Spleen (tissue), 11 donors: ENCODE results near the gene ADPRH. TPM values are rescaled to one million over a fixed set of nuclear protein-coding genes. Genes with fewer than 3 reads are reported as not detected.

Source experiments
- DNase-seq: peaks from one replicate; pipeline ENCODE4 v3.0.0-alpha.2; 2020
- H3K27ac ChIP-seq, 8 donors: fragments of 200-600 bp; sonication (generic) in 7 of 8; 1 replicate in 4 of 8; 2 replicates in 4 of 8; pipeline versions ENCODE4 v1.5.0 to v1.8.0; 2016 to 2021; ENCODE audit warnings: inconsistent platforms in 4 of 8, mild to moderate bottlenecking in 4 of 8, moderate library complexity in 1 of 8
- H3K27me3 ChIP-seq, 7 donors: fragments of 200-600 bp; sonication (generic) in 6 of 7; replicated peaks in 1 of 7; 1 replicate in 4 of 7; 2 replicates in 3 of 7; pipeline versions ENCODE4 v1.5.0 to v1.8.0; 2016 to 2021; ENCODE audit warnings: inconsistent platforms in 3 of 7, mild to moderate bottlenecking in 1 of 7
- H3K36me3 ChIP-seq, 6 donors: fragments of 200-600 bp; sonication (generic) in 5 of 6; 1 replicate in 4 of 6; 2 replicates in 2 of 6; pipeline versions ENCODE4 v1.5.0 to v1.8.0; 2016 to 2021; ENCODE audit warnings: inconsistent platforms in 2 of 6
- H3K4me1 ChIP-seq, 6 donors: fragments of 200-600 bp; sonication (generic) in 5 of 6; 1 replicate in 3 of 6; 2 replicates in 3 of 6; pipeline versions ENCODE4 v1.5.0 to v1.8.0; 2016 to 2021; ENCODE audit warnings: inconsistent platforms in 3 of 6
- H3K4me3 ChIP-seq, 8 donors: fragments of 200-600 bp; sonication (generic) in 7 of 8; 1 replicate in 4 of 8; 2 replicates in 4 of 8; pipeline versions ENCODE4 v1.5.0 to v1.8.0; 2016 to 2021; ENCODE audit warnings: inconsistent platforms in 4 of 8, mild to moderate bottlenecking in 4 of 8, moderate library complexity in 2 of 8
- H3K9me3 ChIP-seq, 8 donors: fragments of 200-600 bp; sonication (generic) in 7 of 8; 1 replicate in 4 of 8; 2 replicates in 4 of 8; pipeline versions ENCODE4 v1.5.0 to v1.8.0; 2016 to 2021; ENCODE audit warnings: inconsistent platforms in 4 of 8
- CTCF ChIP-seq, 11 experiments: fragments of 200-600 bp in 7 of 11; fragments of 450-650 bp in 4 of 11; sonication (generic) in 4 of 11; IDR thresholded peaks in 8 of 11; conservative IDR thresholded peaks in 3 of 11; 1 replicate in 7 of 11; 2 replicates in 4 of 11; pipeline versions ENCODE4 v1.4.0 to v1.8.0; 2016 to 2021; ENCODE audit warnings: antibody characterized with exemption in 11 of 11, inconsistent platforms in 4 of 11, mild to moderate bottlenecking in 1 of 11
- POLR2A ChIP-seq, 3 donors: fragments of 450-650 bp; IDR thresholded peaks; one replicate each; pipeline ENCODE4 v1.5.1; 2017; ENCODE audit warnings: antibody characterized with exemption in 3 of 3, mild to moderate bottlenecking in 1 of 3
- POLR2AphosphoS5 ChIP-seq, 3 donors: sonication (generic); formaldehyde crosslinking; IDR thresholded peaks; one replicate each; pipeline ENCODE4 v1.5.1; 2017; ENCODE audit warnings: antibody characterized with exemption in 3 of 3
- WGBS, 5 donors: extraction: QIAGEN DNeasy Blood & Tissue Kit in 3 of 5; methylation state at CpG; one replicate each; pipeline versions ENCODE4 v1.1.5 to v1.1.7; 2013 to 2018; 5-methylcytosine and 5-hydroxymethylcytosine counted together
- intact Hi-C: fragments of 100-400 bp; cut with DNase I; formaldehyde crosslinking; loops from one replicate; pipeline ENCODE4 v1.15.0; 2023; ENCODE audit warnings: low total_unique reads
- polyA plus RNA-seq, 3 donors: library from polyadenylated mRNA; stranded (reverse); fragments of 200-250 nt; gene quantifications; one replicate each; pipeline ENCODE4 v1.2.1, GENCODE V29; 2013
- total RNA-seq, 7 donors: library from RNA; depleted of rRNA in 3 of 7; stranded (reverse); fragments of >200 nt in 3 of 7; fragmentation: NEBNext Ultra II Directional in 4 of 7; extraction: Animal tissue kit (Norgen Biotek cat#: 25700) in 4 of 7; gene quantifications; one replicate each; pipeline versions ENCODE4 v1.1.0 to v1.2.1, GENCODE V29; 2016 to 2021
- donor health status: healthy with polysubstance abuse.
- donor health status: DM: no; HTN: no; CAD: no; lungs with moderate emphysema.
- donor health status: DM: no; HTN: no; CAD: no.
- donor health status: Bipolar disorder and iron deficiency.
- donor health status: healthy.
- donor health status: DM: no; HTN: no; CAD: no.
- donor health status: DM: yes; HTN: yes; CAD: no.

The ADPRH gene
- total and polyA plus RNA-seq, 10 donors = 7.1 to 29.2 (median 18.1) TPM

GRCh38 chr3:119611664-119612063, 32.4 kb downstream of the ADPRH start:
- Histone ChIP-seq H3K27me3 (no peaks in the 10 kb centered on the region), H3K36me3 (no peaks in the 10 kb centered on the region), H3K27ac (no peak overlapping the region), H3K4me3 (no peak overlapping the region), H3K9me3 (peaks cover 0 to 4% (median 0%) of the 10 kb centered on the region in 8 donors), H3K4me1 (no peaks in the 10 kb centered on the region)
- WGBS, 5 donors = 88 to 100% (median 94%) methylated on average over 1 of the region's 1 CpG
- TF ChIP-seq POLR2A (IDR thresholded peaks at IDR 0.05) = no peak
- TF ChIP-seq CTCF (IDR thresholded peaks at IDR 0.05 in 8 of 11, conservative IDR thresholded peaks at IDR 0.05 in 3 of 11) = no peak
- no peak for TF ChIP-seq POLR2AphosphoS5 (IDR thresholded peaks at IDR 0.05)
- no peak for DNase-seq
- intact Hi-C loops = no loop called here

GRCh38 chr3:119613201-119613600, 33.9 kb downstream of the ADPRH start:
- peaks cover 0 to 4% (median 0%) of the 10 kb centered on the region in 8 donors for H3K9me3 ChIP-seq
- intact Hi-C loops = no loop called here
- H3K27ac ChIP-seq = no peak overlapping the region
- TF ChIP-seq CTCF (IDR thresholded peaks at IDR 0.05 in 8 of 11, conservative IDR thresholded peaks at IDR 0.05 in 3 of 11) (no peak), POLR2AphosphoS5 (IDR thresholded peaks at IDR 0.05) (no peak), POLR2A (IDR thresholded peaks at IDR 0.05) (no peak)
- 75 to 100% (median 100%) methylated on average over 1 of the region's 1 CpG for WGBS, 5 donors
- H3K4me3 ChIP-seq = no peak overlapping the region
- DNase-seq = no peak
- no peaks in the 10 kb centered on the region for H3K36me3 ChIP-seq
- no peaks in the 10 kb centered on the region for H3K4me1 ChIP-seq
- no peaks in the 10 kb centered on the region for H3K27me3 ChIP-seq

DNA sequence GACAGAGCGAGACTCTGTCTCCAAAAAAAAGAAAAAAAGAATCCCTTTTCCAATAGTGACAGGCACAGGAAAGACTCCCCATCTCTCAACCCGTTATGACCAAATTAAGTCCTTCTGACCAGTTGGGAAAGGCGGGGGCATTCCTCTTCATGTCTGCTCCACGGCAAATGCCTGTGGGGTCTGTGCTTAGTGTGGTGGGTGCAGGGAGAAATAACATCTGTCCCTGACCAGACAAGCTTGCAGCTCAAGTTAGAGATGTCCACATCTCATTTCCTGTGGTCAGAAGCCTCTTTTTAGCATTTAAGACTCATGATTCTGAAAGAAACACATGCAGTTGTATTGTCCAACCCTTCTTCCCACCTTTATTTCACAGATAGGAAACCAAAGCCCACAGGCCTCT, 34.6 kb downstream of the ADPRH start:
- intact Hi-C loops = no loop called here
- DNase-seq = no peak
- Histone ChIP-seq H3K4me3 (no peak overlapping the region), H3K9me3 (peaks cover 0 to 4% (median 0%) of the 10 kb centered on the region in 8 donors), H3K27ac (no peak overlapping the region), H3K4me1 (no peaks in the 10 kb centered on the region), H3K27me3 (no peaks in the 10 kb centered on the region), H3K36me3 (no peaks in the 10 kb centered on the region)
- WGBS, 5 donors = 85 to 94% (median 91%) methylated on average over 4 of the region's 4 CpGs
- TF ChIP-seq POLR2AphosphoS5 (IDR thresholded peaks at IDR 0.05) = no peak
- no peak for TF ChIP-seq POLR2A (IDR thresholded peaks at IDR 0.05)
- TF ChIP-seq CTCF (IDR thresholded peaks at IDR 0.05 in 8 of 11, conservative IDR thresholded peaks at IDR 0.05 in 3 of 11) = no peak

DNA sequence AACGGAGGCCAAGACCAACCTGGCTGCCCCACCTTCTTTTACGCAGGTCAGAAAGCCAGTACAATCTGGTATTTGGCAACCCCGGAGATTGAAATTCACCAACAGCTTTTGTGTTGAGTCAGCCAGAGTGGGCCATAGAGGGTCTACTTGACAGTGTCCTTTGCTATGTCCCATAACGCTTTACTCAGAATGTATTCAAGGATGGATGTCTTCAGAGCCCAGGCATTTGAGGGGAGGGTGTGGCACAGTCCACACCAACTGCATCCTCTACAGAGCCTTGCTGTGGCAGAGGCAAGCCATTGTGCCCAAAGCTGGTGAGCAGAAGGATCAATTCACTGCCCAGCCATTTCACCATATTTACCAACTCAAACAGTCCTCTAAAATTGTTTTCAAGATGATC, 36.8 kb downstream of the ADPRH start:
- Histone ChIP-seq H3K27ac (no peak overlapping the region), H3K4me1 (no peaks in the 10 kb centered on the region), H3K36me3 (no peaks in the 10 kb centered on the region), H3K9me3 (peaks cover 0 to 1% (median 0%) of the 10 kb centered on the region in 8 donors), H3K27me3 (no peaks in the 10 kb centered on the region), H3K4me3 (no peak overlapping the region)
- TF ChIP-seq POLR2AphosphoS5 (IDR thresholded peaks at IDR 0.05) (no peak), POLR2A (IDR thresholded peaks at IDR 0.05) (no peak), CTCF (IDR thresholded peaks at IDR 0.05 in 8 of 11, conservative IDR thresholded peaks at IDR 0.05 in 3 of 11) (no peak)
- intact Hi-C loops = no loop called here
- 73 to 87% (median 85%) methylated on average over 4 of the region's 4 CpGs for WGBS, 5 donors
- no peak for DNase-seq
